GM12874 (cell line): ENCODE results near the gene FLT3.

ENCODE experiments used
- TF ChIP-seq, protein P1 (sequence below): IDR thresholded peaks from 2 replicates; pipeline ENCODE4 v1.5.1; 2011; ENCODE audit warnings: low read depth, mild to moderate bottlenecking, control low read depth, low read length, moderate library complexity; ENCODE audit not compliant: insufficient read depth

The FLT3 gene

DNA sequence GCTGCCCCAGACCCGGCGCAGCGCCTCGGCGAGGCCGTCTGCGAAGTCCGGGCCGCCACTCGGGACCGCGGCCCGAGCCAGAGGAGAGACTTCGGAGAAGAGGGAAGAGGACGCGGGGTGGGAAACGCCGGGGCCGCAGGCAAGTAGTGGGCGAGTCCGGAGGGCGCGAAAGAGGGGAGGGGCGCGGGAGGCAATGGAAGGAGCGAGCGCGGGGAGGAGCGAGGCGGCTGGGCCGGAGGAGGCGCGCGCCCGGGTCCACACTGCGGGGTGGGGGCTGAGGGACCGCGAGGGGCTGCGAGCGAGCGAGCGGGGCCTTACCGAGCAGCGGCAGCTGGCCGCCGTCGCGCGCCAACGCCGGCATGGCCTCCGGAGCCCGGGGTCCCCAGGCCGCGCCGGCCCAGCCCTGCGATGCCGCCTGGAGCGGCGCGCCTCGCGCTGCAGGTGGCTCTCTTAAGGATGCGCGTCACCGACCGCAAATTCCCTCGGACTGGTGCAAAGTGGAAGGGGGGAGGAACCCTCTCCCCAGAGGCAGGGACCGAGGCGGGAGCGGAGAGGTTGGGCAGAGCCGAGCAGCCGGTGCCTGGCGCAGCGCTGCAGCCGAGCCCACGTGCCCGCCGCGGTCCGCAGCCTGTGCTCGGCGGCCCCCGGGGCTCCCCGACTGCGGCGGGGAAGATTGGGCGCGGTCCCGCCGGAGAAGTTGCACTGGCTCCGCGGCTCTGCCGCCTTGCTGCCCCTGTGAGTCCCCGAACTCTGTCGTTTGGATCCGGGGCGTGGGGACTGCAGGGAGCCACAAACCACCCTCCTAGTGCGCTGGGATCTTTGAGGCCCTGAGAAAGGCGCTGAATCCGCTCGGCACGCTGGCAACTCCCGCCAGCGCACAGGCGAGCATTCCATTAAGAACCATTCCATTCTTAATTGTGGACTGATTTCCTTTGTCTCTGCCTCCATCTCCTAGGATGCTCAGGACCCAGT is at the start of gene FLT3:
Gene FLT3, minus strand, starts transcription at position 427 of the 972 bp plus-strand sequence. Its CDS starts 66 bp downstream, at position 361.
- TF ChIP-seq, protein P1, sequence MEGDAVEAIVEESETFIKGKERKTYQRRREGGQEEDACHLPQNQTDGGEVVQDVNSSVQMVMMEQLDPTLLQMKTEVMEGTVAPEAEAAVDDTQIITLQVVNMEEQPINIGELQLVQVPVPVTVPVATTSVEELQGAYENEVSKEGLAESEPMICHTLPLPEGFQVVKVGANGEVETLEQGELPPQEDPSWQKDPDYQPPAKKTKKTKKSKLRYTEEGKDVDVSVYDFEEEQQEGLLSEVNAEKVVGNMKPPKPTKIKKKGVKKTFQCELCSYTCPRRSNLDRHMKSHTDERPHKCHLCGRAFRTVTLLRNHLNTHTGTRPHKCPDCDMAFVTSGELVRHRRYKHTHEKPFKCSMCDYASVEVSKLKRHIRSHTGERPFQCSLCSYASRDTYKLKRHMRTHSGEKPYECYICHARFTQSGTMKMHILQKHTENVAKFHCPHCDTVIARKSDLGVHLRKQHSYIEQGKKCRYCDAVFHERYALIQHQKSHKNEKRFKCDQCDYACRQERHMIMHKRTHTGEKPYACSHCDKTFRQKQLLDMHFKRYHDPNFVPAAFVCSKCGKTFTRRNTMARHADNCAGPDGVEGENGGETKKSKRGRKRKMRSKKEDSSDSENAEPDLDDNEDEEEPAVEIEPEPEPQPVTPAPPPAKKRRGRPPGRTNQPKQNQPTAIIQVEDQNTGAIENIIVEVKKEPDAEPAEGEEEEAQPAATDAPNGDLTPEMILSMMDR = no peak

DNA sequence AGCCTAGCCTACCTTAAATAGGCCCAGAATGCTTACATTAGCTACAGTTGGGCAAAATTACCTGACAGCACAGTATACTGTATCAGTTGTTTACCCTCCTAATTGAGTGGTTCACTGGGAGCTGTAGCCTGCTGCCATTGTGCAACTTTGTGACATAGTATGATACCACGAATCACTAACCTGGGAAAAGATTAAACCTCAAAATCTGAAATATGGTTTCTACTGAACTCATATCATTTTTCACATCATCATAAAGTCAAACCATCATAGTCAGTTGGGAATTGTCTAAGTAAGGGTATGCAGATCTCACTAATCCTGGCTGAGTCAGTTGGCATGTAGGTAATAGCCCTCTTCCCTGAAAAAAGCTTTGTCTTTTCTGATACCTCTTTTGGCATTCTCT is 47.1 kb upstream of the FLT3 start:
- TF ChIP-seq, protein P1 = no peak

DNA sequence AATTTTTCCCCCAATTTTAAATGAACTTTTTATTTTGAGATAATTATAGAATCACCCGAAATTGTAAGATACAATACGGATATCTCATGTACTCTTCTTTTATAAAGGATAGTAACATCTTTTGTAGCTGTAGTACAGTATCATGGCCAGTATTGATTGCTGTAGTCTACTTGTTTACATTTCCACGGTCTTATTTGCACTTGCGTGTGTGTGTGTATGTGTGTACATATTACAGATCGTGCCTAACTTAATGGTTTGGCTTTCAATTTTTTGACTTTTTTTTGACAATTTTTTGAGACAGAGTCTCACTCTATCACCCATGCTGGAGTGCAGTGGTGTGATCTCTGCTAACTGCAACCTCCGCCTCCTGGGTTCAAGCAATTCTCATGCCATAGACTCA is 44.7 kb upstream of the FLT3 start:
- TF ChIP-seq, protein P1 = no peak

DNA sequence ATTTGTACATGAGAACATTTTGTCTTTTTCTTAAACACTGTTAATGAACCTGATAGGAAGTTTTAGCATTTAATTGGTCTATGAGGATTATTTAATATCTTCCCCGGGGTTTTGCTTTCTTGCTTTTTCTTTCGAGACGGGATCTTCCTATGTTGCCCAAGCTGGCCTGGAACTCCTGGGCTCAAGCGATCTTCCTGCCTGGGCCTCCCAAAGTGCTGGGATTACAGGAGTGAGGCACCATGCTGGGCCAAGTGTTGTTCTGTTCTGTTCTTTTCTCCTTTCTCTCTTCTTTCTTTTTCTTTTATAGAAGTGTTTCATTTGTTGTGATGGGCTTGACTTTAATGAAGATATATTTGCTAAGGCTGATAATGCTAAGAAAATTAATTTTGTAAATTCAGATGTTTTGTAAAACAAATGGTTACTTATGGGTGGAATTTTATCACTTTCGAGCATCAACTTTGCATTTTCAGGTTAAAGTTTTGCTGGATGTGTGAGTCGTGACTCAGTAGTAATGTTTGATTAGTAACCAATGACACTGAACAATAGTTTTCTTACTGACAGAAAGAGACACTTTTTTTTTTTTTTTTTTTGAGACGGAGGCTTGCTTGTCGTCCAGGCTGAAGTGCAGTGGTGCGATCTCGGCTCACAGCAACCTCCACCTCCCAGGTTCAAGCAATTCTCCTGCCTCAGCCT is 40.2 kb upstream of the FLT3 start:
- TF ChIP-seq, protein P1 = no peak

DNA sequence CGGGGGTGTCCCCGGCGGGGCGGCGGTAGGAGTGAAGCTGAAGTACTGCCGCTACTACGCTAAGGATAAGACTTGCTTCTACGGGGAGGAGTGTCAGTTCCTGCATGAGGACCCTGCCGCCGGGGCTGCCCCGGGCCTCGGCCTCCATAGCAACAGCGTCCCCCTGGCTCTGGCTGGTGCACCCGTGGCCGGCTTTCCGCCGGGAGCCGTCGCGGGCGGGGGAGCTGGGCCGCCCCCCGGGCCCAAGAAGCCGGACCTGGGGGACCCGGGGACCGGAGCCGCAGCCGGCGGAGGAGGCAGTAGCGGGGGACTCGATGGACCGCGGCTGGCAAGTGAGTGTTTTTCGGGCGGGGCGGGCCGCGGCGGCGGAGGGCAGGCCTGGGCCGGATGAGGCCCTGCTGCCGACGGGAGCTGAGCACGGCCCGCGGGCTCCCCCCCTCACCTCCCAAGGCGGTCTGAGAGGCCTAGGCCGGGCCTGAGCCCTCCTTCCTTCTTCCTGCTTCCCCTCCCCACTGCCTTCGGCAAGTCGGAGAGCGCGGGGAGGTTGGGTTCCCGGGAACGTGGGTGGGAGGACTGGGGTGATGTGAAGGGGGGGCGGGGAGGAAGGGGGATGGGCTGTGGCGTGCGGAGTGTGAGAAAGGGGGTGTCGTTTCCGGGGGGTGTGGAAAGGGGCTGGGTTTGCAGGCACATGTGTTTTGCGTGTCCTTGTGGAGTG is 38.5 kb upstream of the FLT3 start:
- TF ChIP-seq, protein P1 = no peak

DNA sequence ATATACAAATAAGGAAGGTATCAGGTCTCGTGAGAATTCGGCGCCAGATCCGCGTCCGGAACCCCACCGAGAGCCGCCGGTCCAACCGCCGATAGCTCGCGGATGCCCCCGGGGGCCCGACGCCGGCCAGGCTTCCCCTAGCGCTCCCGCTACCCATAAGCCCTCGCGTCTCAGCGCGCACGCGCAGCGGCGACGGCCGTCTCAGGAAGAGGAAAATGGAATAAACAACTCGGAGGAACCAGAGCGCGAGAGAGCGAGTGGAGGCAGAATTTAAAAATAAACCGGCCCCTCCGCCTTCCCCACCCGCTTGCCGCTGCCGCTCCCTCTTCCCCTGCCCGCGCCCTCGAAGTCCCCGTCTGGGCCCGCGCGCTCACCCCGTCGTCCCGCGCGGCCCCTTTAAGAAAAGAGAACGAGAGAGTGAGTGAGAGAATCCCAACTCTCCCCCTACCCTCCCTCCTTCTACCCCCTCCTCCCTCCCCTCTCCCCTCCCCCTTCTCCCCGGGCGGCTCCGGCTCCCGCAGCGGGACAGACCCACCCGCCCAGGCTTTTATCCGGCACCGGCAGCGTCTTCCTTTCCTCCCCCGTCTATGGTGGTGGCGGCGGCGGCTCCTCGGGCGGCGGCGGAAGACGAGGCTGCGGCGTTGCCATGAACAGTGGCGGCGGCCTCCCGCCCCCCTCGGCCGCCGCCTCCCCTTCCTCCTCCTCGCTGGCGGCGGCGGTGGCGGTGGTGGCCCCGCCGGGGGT is 37.8 kb upstream of the FLT3 start, which contains the start of gene PAN3:
Gene PAN3, plus strand, starts transcription at position 534 of the 744 bp plus-strand sequence. Its CDS starts 113 bp downstream, at position 647.
- TF ChIP-seq, protein P1 = no peak
